HCT116 (cell line): ENCODE measurements around the gene ADARB1. TPM values are rescaled to one million over a fixed set of nuclear protein-coding genes. Genes with fewer than 3 reads are reported as not detected.

Experiments
- ATAC-seq: fragments of 200-7000 bp; cut with Tn5 transposase; 2 replicates; pipeline ENCODE4 v1.9.1; 2020; ENCODE audit warnings: mild to moderate bottlenecking, moderate library complexity
- BruUV-seq: library from RNA; stranded (reverse); fragments of 400-500 nt; replicated peaks from 2 replicates; lab custom pipeline; 2021; lab: Mats Ljungman, UMichigan
- CTCF ChIA-PET: fragments of 300-600 bp; sonication (Branson Sonifier 250); formaldehyde crosslinking; loops from one replicate; lab custom pipeline; 2021; ENCODE audit warnings: antibody characterized with exemption; lab: Charles Lee
- POLR2A ChIA-PET: fragments of 300-600, 350-600 bp; sonication (Branson Sonifier 250); formaldehyde crosslinking; loops from one replicate; lab custom pipeline; 2021; ENCODE audit warnings: antibody characterized with exemption; lab: Charles Lee
- RAD21 ChIA-PET, 2 experiments: fragments of 300-600 bp; sonication (Branson Sonifier 250); formaldehyde crosslinking; loops; one replicate each; lab custom pipeline; 2023; ENCODE audit warnings: low total read pairs in 2 of 2; ENCODE audit not compliant: uncharacterized antibody in 2 of 2, unreplicated experiment in 2 of 2, low non-redundant PET in 1 of 2; lab: Charles Lee
- DNase-seq: peaks from one replicate; pipeline ENCODE4 v3.0.0-alpha.2; 2010; ENCODE audit warnings: low read depth, low spot score
- H2AFZ ChIP-seq: fragments of 200-600 bp; shearing (Covaris generic), sonication (generic); 2 replicates; pipeline ENCODE4 v1.6.1; 2017; ENCODE audit warnings: low read depth, mixed run types, mixed read lengths, antibody characterized with exemption, low read length; ENCODE audit not compliant: poor library complexity, severe bottlenecking
- H3K27ac ChIP-seq: 2 replicates; pipeline ENCODE4 v1.5.1; 2012; ENCODE audit warnings: low read depth, low read length
- H3K27me3 ChIP-seq: fragments of 200-600 bp; sonication (generic); 2 replicates; pipeline ENCODE4 v1.6.1; 2016; ENCODE audit warnings: mixed run types, low read length, mixed read lengths; ENCODE audit not compliant: insufficient read depth
- H3K36me3 ChIP-seq, 2 experiments: fragments of 200-500 bp in 1 of 2; fragments of 200-600 bp in 1 of 2; sonication (Bioruptor generic) in 1 of 2; sonication (generic) in 1 of 2; 2 replicates each; pipeline versions ENCODE4 v1.5.1 to v1.6.1; 2014 to 2016; ENCODE audit warnings: low read length in 2 of 2, inconsistent platforms in 1 of 2, mixed read lengths in 1 of 2, mixed run types in 1 of 2; ENCODE audit not compliant: insufficient read depth in 2 of 2, control insufficient read depth in 1 of 2
- H3K4me1 ChIP-seq, 2 experiments: fragments of 200-600 bp in 1 of 2; sonication (generic) in 1 of 2; 2 replicates each; pipeline versions ENCODE4 v1.5.1 to v1.6.1; 2012 to 2017; ENCODE audit warnings: low read length in 2 of 2, inconsistent platforms in 1 of 2, mild to moderate bottlenecking in 1 of 2, mixed read lengths in 1 of 2, mixed run types in 1 of 2, moderate library complexity in 1 of 2; ENCODE audit not compliant: insufficient read depth in 2 of 2, control insufficient read depth in 1 of 2
- H3K4me2 ChIP-seq: fragments of 200-600 bp; sonication (generic); 2 replicates; pipeline ENCODE4 v1.6.1; 2017; ENCODE audit warnings: mixed run types, low read length, mixed read lengths
- H3K4me3 ChIP-seq, 2 experiments: fragments of 200-600 bp in 1 of 2; sonication (generic) in 1 of 2; replicated peaks in 1 of 2; 2 replicates each; pipeline ENCODE4 v1.5.1; 2011 to 2016; ENCODE audit warnings: low read length in 2 of 2, control low read depth in 1 of 2, low read depth in 1 of 2, mild to moderate bottlenecking in 1 of 2, mixed read lengths in 1 of 2, mixed run types in 1 of 2
- H3K79me2 ChIP-seq: fragments of 200-600 bp; sonication (generic); 2 replicates; pipeline ENCODE4 v1.6.1; 2017; ENCODE audit warnings: mild to moderate bottlenecking, mixed run types, low read length, moderate library complexity, mixed read lengths; ENCODE audit not compliant: insufficient read depth
- H3K9ac ChIP-seq: fragments of 200-600 bp; sonication (generic); 2 replicates; pipeline ENCODE4 v1.6.1; 2016; ENCODE audit warnings: low read length, mixed read lengths
- H3K9me2 ChIP-seq: fragments of 200-600 bp; sonication (generic), shearing (Covaris generic); 2 replicates; pipeline ENCODE4 v1.6.1; 2017; ENCODE audit warnings: mixed run types, mild to moderate bottlenecking, moderate library complexity; ENCODE audit not compliant: insufficient read depth
- H3K9me3 ChIP-seq, 2 experiments: fragments of 200-500 bp in 1 of 2; fragments of 200-600 bp in 1 of 2; sonication (Bioruptor generic) in 1 of 2; sonication (generic) in 1 of 2; 2 replicates each; pipeline ENCODE4 v1.6.1; 2014 to 2017; ENCODE audit warnings: low read length in 2 of 2, mixed read lengths in 2 of 2, inconsistent platforms in 1 of 2, low read depth in 1 of 2, mild to moderate bottlenecking in 1 of 2, mixed run types in 1 of 2, moderate library complexity in 1 of 2; ENCODE audit not compliant: control insufficient read depth in 1 of 2, insufficient read depth in 1 of 2
- H4K20me1 ChIP-seq: fragments of 200-600 bp; sonication (generic), shearing (Covaris generic); 2 replicates; pipeline ENCODE4 v1.6.1; 2017; ENCODE audit warnings: mixed run types, mild to moderate bottlenecking, moderate library complexity; ENCODE audit not compliant: insufficient read depth
- CBX3 ChIP-seq: IDR thresholded peaks from 2 replicates; pipeline ENCODE4 v1.6.1; 2012; ENCODE audit warnings: low read depth
- ELF1 ChIP-seq: IDR thresholded peaks from 2 replicates; pipeline ENCODE4 v1.6.1; 2012; ENCODE audit warnings: low read depth, borderline replicate concordance
- EZH2 ChIP-seq: fragments of 200-600 bp; sonication (generic); IDR thresholded peaks from 2 replicates; pipeline ENCODE4 v1.6.1; 2017; ENCODE audit warnings: antibody characterized with exemption, mixed run types
- EZH2phosphoT487 ChIP-seq: fragments of 200-600 bp; IDR thresholded peaks from 2 replicates; pipeline ENCODE4 v1.6.1; 2018; ENCODE audit warnings: antibody characterized with exemption, borderline replicate concordance
- JUND ChIP-seq: IDR thresholded peaks from 2 replicates; pipeline ENCODE4 v1.6.1; 2012
- MAX ChIP-seq: IDR thresholded peaks from 2 replicates; pipeline ENCODE4 v1.6.1; 2012
- RAD21 ChIP-seq: IDR thresholded peaks from 2 replicates; pipeline ENCODE4 v1.6.1; 2012; ENCODE audit warnings: low read depth, mild to moderate bottlenecking
- SIN3A ChIP-seq: IDR thresholded peaks from 2 replicates; pipeline ENCODE4 v1.6.1; 2012; ENCODE audit warnings: low read depth
- SP1 ChIP-seq: IDR thresholded peaks from 2 replicates; pipeline ENCODE4 v1.6.1; 2012; ENCODE audit warnings: low read depth
- SRF ChIP-seq: IDR thresholded peaks from 2 replicates; pipeline ENCODE4 v1.6.1; 2012; ENCODE audit warnings: low read depth
- TCF7L2 ChIP-seq: IDR thresholded peaks from 2 replicates; pipeline ENCODE4 v1.7.0; 2011; ENCODE audit warnings: borderline replicate concordance, inconsistent platforms; ENCODE audit not compliant: insufficient read depth, insufficient read length; ENCODE audit errors: extremely low read depth
- YY1 ChIP-seq: IDR thresholded peaks from 2 replicates; pipeline ENCODE4 v1.6.1; 2011; ENCODE audit warnings: low read length, low read depth, moderate library complexity, mild to moderate bottlenecking; ENCODE audit not compliant: insufficient replicate concordance; ENCODE audit errors: extremely low read depth
- ZFX ChIP-seq: fragments of 450-650 bp; IDR thresholded peaks from 2 replicates; pipeline ENCODE4 v1.6.1; 2017
- ZNF274 ChIP-seq: fragments of 200-500 bp; sonication (Bioruptor generic); IDR thresholded peaks from 2 replicates; pipeline ENCODE4 v1.6.1; 2014; ENCODE audit warnings: mild to moderate bottlenecking, low read depth, low read length, inconsistent platforms
- intact Hi-C: fragments of 100-400 bp; cut with micrococcal nuclease; formaldehyde crosslinking; loops from 2 replicates; pipeline ENCODE4 v1.10.0; 2022
- total RNA-seq: library from RNA; stranded (reverse); gene quantifications from one replicate; pipeline ENCODE4 v1.2.1, GENCODE V29; 2021; ENCODE audit not compliant: unreplicated experiment
- TF ChIP-seq, protein P1 (sequence below): IDR thresholded peaks from 2 replicates; pipeline ENCODE4 v1.6.1; 2012
- TF ChIP-seq, protein P2 (sequence below), 3 experiments: fragments of 200-600 bp in 1 of 3; sonication (generic) in 1 of 3; IDR thresholded peaks in 2 of 3; conservative IDR thresholded peaks in 1 of 3; 2 replicates each; pipeline ENCODE4 v1.5.1; 2012 to 2017; ENCODE audit warnings: low read depth in 2 of 3, low read length in 2 of 3, antibody characterized with exemption in 1 of 3, borderline replicate concordance in 1 of 3, control low read depth in 1 of 3, mild to moderate bottlenecking in 1 of 3, mixed read lengths in 1 of 3, mixed run types in 1 of 3, moderate library complexity in 1 of 3; ENCODE audit not compliant: insufficient read depth in 1 of 3
- TF ChIP-seq, protein P3 (sequence below): IDR thresholded peaks from 2 replicates; pipeline ENCODE4 v1.6.1; 2011; ENCODE audit warnings: mild to moderate bottlenecking, low read length, moderate library complexity; ENCODE audit not compliant: insufficient replicate concordance; ENCODE audit errors: extremely low read depth

The ADARB1 gene
- total RNA-seq, 1 experiment from 2014 or later, result 13.5 TPM

DNA sequence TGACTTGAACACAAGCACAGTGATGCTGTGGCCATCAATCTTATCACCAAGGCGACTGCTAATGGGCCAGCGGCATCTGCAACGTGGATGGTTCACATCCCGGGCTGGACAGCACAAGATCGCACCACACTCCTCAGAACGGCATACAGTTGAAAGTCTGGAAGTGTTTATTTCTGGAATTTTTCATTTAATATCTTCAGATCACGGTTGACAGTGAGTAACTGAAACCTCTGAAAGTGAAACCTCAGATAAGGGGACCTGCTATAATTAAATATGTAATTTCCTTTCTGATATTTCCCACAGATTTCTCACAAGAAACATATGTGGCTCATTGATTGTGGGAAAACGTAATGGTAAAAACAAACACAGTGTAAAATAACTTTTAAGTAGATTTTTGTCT is 129.6 kb downstream of the ADARB1 start:
- TF ChIP-seq ELF1 (no peak), TCF7L2 (no peak), EZH2 (no peak), CBX3 (no peak), SP1 (no peak), MAX (no peak), ZFX (no peak), JUND (no peak), RAD21 (no peak), ZNF274 (no peak), SIN3A (no peak), EZH2phosphoT487 (no peak), YY1 (no peak), SRF (no peak)
- TF ChIP-seq, protein P1, sequence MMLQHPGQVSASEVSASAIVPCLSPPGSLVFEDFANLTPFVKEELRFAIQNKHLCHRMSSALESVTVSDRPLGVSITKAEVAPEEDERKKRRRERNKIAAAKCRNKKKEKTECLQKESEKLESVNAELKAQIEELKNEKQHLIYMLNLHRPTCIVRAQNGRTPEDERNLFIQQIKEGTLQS, result no peak
- TF ChIP-seq, protein P2, sequence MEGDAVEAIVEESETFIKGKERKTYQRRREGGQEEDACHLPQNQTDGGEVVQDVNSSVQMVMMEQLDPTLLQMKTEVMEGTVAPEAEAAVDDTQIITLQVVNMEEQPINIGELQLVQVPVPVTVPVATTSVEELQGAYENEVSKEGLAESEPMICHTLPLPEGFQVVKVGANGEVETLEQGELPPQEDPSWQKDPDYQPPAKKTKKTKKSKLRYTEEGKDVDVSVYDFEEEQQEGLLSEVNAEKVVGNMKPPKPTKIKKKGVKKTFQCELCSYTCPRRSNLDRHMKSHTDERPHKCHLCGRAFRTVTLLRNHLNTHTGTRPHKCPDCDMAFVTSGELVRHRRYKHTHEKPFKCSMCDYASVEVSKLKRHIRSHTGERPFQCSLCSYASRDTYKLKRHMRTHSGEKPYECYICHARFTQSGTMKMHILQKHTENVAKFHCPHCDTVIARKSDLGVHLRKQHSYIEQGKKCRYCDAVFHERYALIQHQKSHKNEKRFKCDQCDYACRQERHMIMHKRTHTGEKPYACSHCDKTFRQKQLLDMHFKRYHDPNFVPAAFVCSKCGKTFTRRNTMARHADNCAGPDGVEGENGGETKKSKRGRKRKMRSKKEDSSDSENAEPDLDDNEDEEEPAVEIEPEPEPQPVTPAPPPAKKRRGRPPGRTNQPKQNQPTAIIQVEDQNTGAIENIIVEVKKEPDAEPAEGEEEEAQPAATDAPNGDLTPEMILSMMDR (IDR thresholded peaks at IDR 0.05 in 2 of 3, conservative IDR thresholded peaks at IDR 0.05 in 1 of 3; ENCODE audit: borderline replicate concordance in 1 of 3, insufficient read depth in 1 of 3, low read depth in 2 of 3, low read length in 2 of 3), result no peak
- TF ChIP-seq, protein P3, sequence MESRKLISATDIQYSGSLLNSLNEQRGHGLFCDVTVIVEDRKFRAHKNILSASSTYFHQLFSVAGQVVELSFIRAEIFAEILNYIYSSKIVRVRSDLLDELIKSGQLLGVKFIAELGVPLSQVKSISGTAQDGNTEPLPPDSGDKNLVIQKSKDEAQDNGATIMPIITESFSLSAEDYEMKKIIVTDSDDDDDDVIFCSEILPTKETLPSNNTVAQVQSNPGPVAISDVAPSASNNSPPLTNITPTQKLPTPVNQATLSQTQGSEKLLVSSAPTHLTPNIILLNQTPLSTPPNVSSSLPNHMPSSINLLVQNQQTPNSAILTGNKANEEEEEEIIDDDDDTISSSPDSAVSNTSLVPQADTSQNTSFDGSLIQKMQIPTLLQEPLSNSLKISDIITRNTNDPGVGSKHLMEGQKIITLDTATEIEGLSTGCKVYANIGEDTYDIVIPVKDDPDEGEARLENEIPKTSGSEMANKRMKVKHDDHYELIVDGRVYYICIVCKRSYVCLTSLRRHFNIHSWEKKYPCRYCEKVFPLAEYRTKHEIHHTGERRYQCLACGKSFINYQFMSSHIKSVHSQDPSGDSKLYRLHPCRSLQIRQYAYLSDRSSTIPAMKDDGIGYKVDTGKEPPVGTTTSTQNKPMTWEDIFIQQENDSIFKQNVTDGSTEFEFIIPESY, result no peak
- TF ChIP-seq, all 23 proteins: peak for 0
- no peak overlapping the region for H3K9ac ChIP-seq
- no peaks in the 10 kb centered on the region for H3K36me3 ChIP-seq
- CTCF ChIA-PET, result no interaction called here
- H3K9me3 ChIP-seq, result no peaks in the 10 kb centered on the region
- H2AFZ ChIP-seq, result no peak overlapping the region
- H3K4me3 ChIP-seq, result no peak overlapping the region
- ATAC-seq (no peak), DNase-seq (no peak)
- H4K20me1 ChIP-seq, result no peaks in the 10 kb centered on the region
- no peaks in the 10 kb centered on the region for H3K4me1 ChIP-seq
- no peaks in the 10 kb centered on the region for H3K27me3 ChIP-seq
- no peaks in the 10 kb centered on the region for H3K9me2 ChIP-seq
- RAD21 ChIA-PET, result no interaction called here
- H3K27ac ChIP-seq, result no peak overlapping the region
- intact Hi-C loops, result no loop called here
- no TSS peak for BruUV-seq
- H3K4me2 ChIP-seq, result no peak overlapping the region
- POLR2A ChIA-PET, result no interaction called here
- no peaks in the 10 kb centered on the region for H3K79me2 ChIP-seq
